ENCODE results near the gene TBC1D10A.

TBC1D10A gene

GRCh38 chr22:30326706-30327362, at the start of gene TBC1D10A:
TSS of gene TBC1D10A (minus strand) at chr22:30326941. CDS start at chr22:30326881, 60 bp downstream.
- Histone ChIP-seq H3K36me3 (ENCODE audit: insufficient read depth, low read length) (no peaks in the 10 kb centered on the region), H3K79me2 (ENCODE audit: control insufficient read depth, insufficient read depth, low read length, unreplicated experiment) (peaks cover 22% of the 10 kb centered on the region), H2AFZ (ENCODE audit: low read length, unreplicated experiment) (peak within 1 kb of the TSS; percentile 85), H3K4me1 (ENCODE audit: control insufficient read depth, insufficient read depth, low read length, unreplicated experiment) (peaks cover 16% of the 10 kb centered on the region), H3K27me3 (ENCODE audit: insufficient read depth, low read length) (no peaks in the 10 kb centered on the region), H3K4me3 (ENCODE audit: low read depth, low read length) (peak within 1 kb of the TSS; percentile 89), H3K27ac (ENCODE audit: low read depth, low read length) (peak within 1 kb of the TSS; percentile 53; the same call in 1 of the 2 replicates)

GRCh38 chr22:30375312-30375849, 48.6 kb upstream of the TBC1D10A start:
- Histone ChIP-seq H3K4me1 (ENCODE audit: control insufficient read depth, insufficient read depth, low read length, unreplicated experiment) (no peaks in the 10 kb centered on the region), H2AFZ (ENCODE audit: low read length, unreplicated experiment) (no peak overlapping the region), H3K4me3 (ENCODE audit: low read depth, low read length) (no peak overlapping the region), H3K27ac (ENCODE audit: low read depth, low read length) (no peak overlapping the region), H3K27me3 (ENCODE audit: insufficient read depth, low read length) (no peaks in the 10 kb centered on the region), H3K79me2 (ENCODE audit: control insufficient read depth, insufficient read depth, low read length, unreplicated experiment) (no peaks in the 10 kb centered on the region), H3K36me3 (ENCODE audit: insufficient read depth, low read length) (no peaks in the 10 kb centered on the region)

- Histone ChIP-seq H3K27ac (ENCODE audit: low read depth, low read length) (no peak overlapping the region), H3K36me3 (ENCODE audit: insufficient read depth, low read length) (no peaks in the 10 kb centered on the region), H3K79me2 (ENCODE audit: control insufficient read depth, insufficient read depth, low read length, unreplicated experiment) (no peaks in the 10 kb centered on the region), H3K4me3 (ENCODE audit: low read depth, low read length) (no peak overlapping the region), H3K4me1 (ENCODE audit: control insufficient read depth, insufficient read depth, low read length, unreplicated experiment) (no peaks in the 10 kb centered on the region), H2AFZ (ENCODE audit: low read length, unreplicated experiment) (no peak overlapping the region), H3K27me3 (ENCODE audit: insufficient read depth, low read length) (no peaks in the 10 kb centered on the region)
These were observed 46.9 kb upstream of the TBC1D10A start for GRCh38 chr22:30373331-30374325.

GRCh38 chr22:30372915-30373314, 46.2 kb upstream of the TBC1D10A start:
- H3K79me2 ChIP-seq (ENCODE audit: control insufficient read depth, insufficient read depth, low read length, unreplicated experiment), result no peaks in the 10 kb centered on the region
- H2AFZ ChIP-seq (ENCODE audit: low read length, unreplicated experiment), result no peak overlapping the region
- no peak overlapping the region for H3K4me3 ChIP-seq (ENCODE audit: low read depth, low read length)
- H3K27ac ChIP-seq (ENCODE audit: low read depth, low read length), result no peak overlapping the region
- no peaks in the 10 kb centered on the region for H3K4me1 ChIP-seq (ENCODE audit: control insufficient read depth, insufficient read depth, low read length, unreplicated experiment)
- H3K36me3 ChIP-seq (ENCODE audit: insufficient read depth, low read length), result no peaks in the 10 kb centered on the region
- H3K27me3 ChIP-seq (ENCODE audit: insufficient read depth, low read length), result no peaks in the 10 kb centered on the region

GRCh38 chr22:30371981-30372380, 45.2 kb upstream of the TBC1D10A start:
- Histone ChIP-seq H3K27ac (ENCODE audit: low read depth, low read length) (no peak overlapping the region), H3K36me3 (ENCODE audit: insufficient read depth, low read length) (no peaks in the 10 kb centered on the region), H3K79me2 (ENCODE audit: control insufficient read depth, insufficient read depth, low read length, unreplicated experiment) (no peaks in the 10 kb centered on the region), H3K4me1 (ENCODE audit: control insufficient read depth, insufficient read depth, low read length, unreplicated experiment) (no peaks in the 10 kb centered on the region), H3K27me3 (ENCODE audit: insufficient read depth, low read length) (no peaks in the 10 kb centered on the region), H3K4me3 (ENCODE audit: low read depth, low read length) (no peak overlapping the region), H2AFZ (ENCODE audit: low read length, unreplicated experiment) (no peak overlapping the region)

- H3K4me3 ChIP-seq (ENCODE audit: low read depth, low read length), result no peak overlapping the region
- no peaks in the 10 kb centered on the region for H3K79me2 ChIP-seq (ENCODE audit: control insufficient read depth, insufficient read depth, low read length, unreplicated experiment)
- H3K27me3 ChIP-seq (ENCODE audit: insufficient read depth, low read length), result no peaks in the 10 kb centered on the region
- H2AFZ ChIP-seq (ENCODE audit: low read length, unreplicated experiment), result no peak overlapping the region
- H3K36me3 ChIP-seq (ENCODE audit: insufficient read depth, low read length), result no peaks in the 10 kb centered on the region
- H3K27ac ChIP-seq (ENCODE audit: low read depth, low read length), result no peak overlapping the region
- H3K4me1 ChIP-seq (ENCODE audit: control insufficient read depth, insufficient read depth, low read length, unreplicated experiment), result no peaks in the 10 kb centered on the region
These were observed 44.6 kb upstream of the TBC1D10A start for GRCh38 chr22:30371321-30371720.

- H3K4me3 ChIP-seq (ENCODE audit: low read depth, low read length), result no peak overlapping the region
- H2AFZ ChIP-seq (ENCODE audit: low read length, unreplicated experiment), result no peak overlapping the region
- H3K36me3 ChIP-seq (ENCODE audit: insufficient read depth, low read length), result no peaks in the 10 kb centered on the region
- no peaks in the 10 kb centered on the region for H3K79me2 ChIP-seq (ENCODE audit: control insufficient read depth, insufficient read depth, low read length, unreplicated experiment)
- no peaks in the 10 kb centered on the region for H3K4me1 ChIP-seq (ENCODE audit: control insufficient read depth, insufficient read depth, low read length, unreplicated experiment)
- no peak overlapping the region for H3K27ac ChIP-seq (ENCODE audit: low read depth, low read length)
- no peaks in the 10 kb centered on the region for H3K27me3 ChIP-seq (ENCODE audit: insufficient read depth, low read length)
These were observed 44.0 kb upstream of the TBC1D10A start for GRCh38 chr22:30370641-30371230.

- no peaks in the 10 kb centered on the region for H3K4me1 ChIP-seq (ENCODE audit: control insufficient read depth, insufficient read depth, low read length, unreplicated experiment)
- H2AFZ ChIP-seq (ENCODE audit: low read length, unreplicated experiment), result no peak overlapping the region
- H3K27ac ChIP-seq (ENCODE audit: low read depth, low read length), result no peak overlapping the region
- H3K36me3 ChIP-seq (ENCODE audit: insufficient read depth, low read length), result no peaks in the 10 kb centered on the region
- no peaks in the 10 kb centered on the region for H3K79me2 ChIP-seq (ENCODE audit: control insufficient read depth, insufficient read depth, low read length, unreplicated experiment)
- H3K27me3 ChIP-seq (ENCODE audit: insufficient read depth, low read length), result no peaks in the 10 kb centered on the region
- H3K4me3 ChIP-seq (ENCODE audit: low read depth, low read length), result no peak overlapping the region
These were observed 41.7 kb upstream of the TBC1D10A start for GRCh38 chr22:30368420-30368819.

- Histone ChIP-seq H3K36me3 (ENCODE audit: insufficient read depth, low read length) (no peaks in the 10 kb centered on the region), H3K27ac (ENCODE audit: low read depth, low read length) (no peak overlapping the region), H3K27me3 (ENCODE audit: insufficient read depth, low read length) (no peaks in the 10 kb centered on the region), H3K79me2 (ENCODE audit: control insufficient read depth, insufficient read depth, low read length, unreplicated experiment) (no peaks in the 10 kb centered on the region), H3K4me3 (ENCODE audit: low read depth, low read length) (no peak overlapping the region), H3K4me1 (ENCODE audit: control insufficient read depth, insufficient read depth, low read length, unreplicated experiment) (no peaks in the 10 kb centered on the region), H2AFZ (ENCODE audit: low read length, unreplicated experiment) (no peak overlapping the region)
These were observed 39.1 kb upstream of the TBC1D10A start for GRCh38 chr22:30365891-30366290.

GRCh38 chr22:30362651-30363281, 36.0 kb upstream of the TBC1D10A start:
- Histone ChIP-seq H3K79me2 (ENCODE audit: control insufficient read depth, insufficient read depth, low read length, unreplicated experiment) (no peaks in the 10 kb centered on the region), H3K4me3 (ENCODE audit: low read depth, low read length) (no peak overlapping the region), H3K27me3 (ENCODE audit: insufficient read depth, low read length) (no peaks in the 10 kb centered on the region), H3K36me3 (ENCODE audit: insufficient read depth, low read length) (no peaks in the 10 kb centered on the region), H3K27ac (ENCODE audit: low read depth, low read length) (no peak overlapping the region), H2AFZ (ENCODE audit: low read length, unreplicated experiment) (no peak overlapping the region), H3K4me1 (ENCODE audit: control insufficient read depth, insufficient read depth, low read length, unreplicated experiment) (no peaks in the 10 kb centered on the region)
